ES-I3 (cell line): ENCODE measurements around the gene ZHX3.

Experiments
- H3K36me3 ChIP-seq: 2 replicates; pipeline ENCODE4 v1.6.1; 2013; ENCODE audit warnings: mild to moderate bottlenecking, low read length, control low read depth, moderate library complexity; ENCODE audit not compliant: insufficient read depth
- H3K4me1 ChIP-seq: 2 replicates; pipeline ENCODE4 v1.6.1; 2013; ENCODE audit warnings: mild to moderate bottlenecking, control low read depth, low read length; ENCODE audit not compliant: insufficient read depth
- H3K9ac ChIP-seq: 2 replicates; pipeline ENCODE4 v1.6.1; 2013; ENCODE audit warnings: low read depth, mild to moderate bottlenecking, low read length, moderate library complexity
- H3K9me3 ChIP-seq: 2 replicates; pipeline ENCODE4 v1.6.1; 2013; ENCODE audit warnings: mild to moderate bottlenecking, low read length, moderate library complexity; ENCODE audit not compliant: control insufficient read depth, insufficient read depth

The ZHX3 gene

GRCh38 chr20:41166201-41167117, 151.1 kb downstream of the ZHX3 start:
- H3K9ac ChIP-seq: no peak overlapping the region
- H3K9me3 ChIP-seq: no peaks in the 10 kb centered on the region
- no peaks in the 10 kb centered on the region for H3K4me1 ChIP-seq
- H3K36me3 ChIP-seq: peaks cover 56% of the 10 kb centered on the region

- peaks cover 58% of the 10 kb centered on the region for H3K36me3 ChIP-seq
- no peaks in the 10 kb centered on the region for H3K9me3 ChIP-seq
- H3K4me1 ChIP-seq: no peaks in the 10 kb centered on the region
- no peak overlapping the region for H3K9ac ChIP-seq
These were observed 152.3 kb downstream of the ZHX3 start for GRCh38 chr20:41165001-41165882.

GRCh38 chr20:41163821-41164220, 153.7 kb downstream of the ZHX3 start:
- Histone ChIP-seq H3K9me3 (no peaks in the 10 kb centered on the region), H3K36me3 (peaks cover 50% of the 10 kb centered on the region), H3K9ac (no peak overlapping the region), H3K4me1 (no peaks in the 10 kb centered on the region)

GRCh38 chr20:41162396-41162795, 155.1 kb downstream of the ZHX3 start:
- Histone ChIP-seq H3K4me1 (peaks cover 6% of the 10 kb centered on the region), H3K9me3 (no peaks in the 10 kb centered on the region), H3K36me3 (peaks cover 45% of the 10 kb centered on the region), H3K9ac (no peak overlapping the region)

GRCh38 chr20:41161886-41162285, 155.6 kb downstream of the ZHX3 start:
- no peaks in the 10 kb centered on the region for H3K9me3 ChIP-seq

GRCh38 chr20:41160686-41161085, 156.8 kb downstream of the ZHX3 start:
- Histone ChIP-seq H3K36me3 (peaks cover 31% of the 10 kb centered on the region), H3K9ac (no peak overlapping the region), H3K9me3 (no peaks in the 10 kb centered on the region), H3K4me1 (peaks cover 11% of the 10 kb centered on the region)

More at GRCh38 chr20:41161886-41162285, 155.6 kb downstream of the ZHX3 start:
- Histone ChIP-seq H3K9ac (no peak overlapping the region), H3K36me3 (peaks cover 40% of the 10 kb centered on the region), H3K4me1 (peaks cover 10% of the 10 kb centered on the region)

- Histone ChIP-seq H3K36me3 (peaks cover 20% of the 10 kb centered on the region), H3K4me1 (peaks cover 11% of the 10 kb centered on the region), H3K9ac (no peak overlapping the region), H3K9me3 (no peaks in the 10 kb centered on the region)
These were observed 158.0 kb downstream of the ZHX3 start for GRCh38 chr20:41159547-41159946.

- Histone ChIP-seq H3K9me3 (no peaks in the 10 kb centered on the region), H3K9ac (no peak overlapping the region), H3K36me3 (peaks cover 8% of the 10 kb centered on the region), H3K4me1 (peaks cover 11% of the 10 kb centered on the region)
These were observed 159.4 kb downstream of the ZHX3 start for GRCh38 chr20:41158082-41158625.

GRCh38 chr20:41155261-41155660, 162.3 kb downstream of the ZHX3 start:
- Histone ChIP-seq H3K9me3 (no peaks in the 10 kb centered on the region), H3K9ac (no peak overlapping the region), H3K4me1 (peaks cover 16% of the 10 kb centered on the region), H3K36me3 (no peaks in the 10 kb centered on the region; the same call in none of the 2 replicates)

- Histone ChIP-seq H3K9me3 (no peaks in the 10 kb centered on the region), H3K9ac (no peak overlapping the region), H3K36me3 (no peaks in the 10 kb centered on the region; the same call in none of the 2 replicates), H3K4me1 (peaks cover 16% of the 10 kb centered on the region)
These were observed 162.9 kb downstream of the ZHX3 start for GRCh38 chr20:41154436-41155176.

- no peaks in the 10 kb centered on the region for H3K36me3 ChIP-seq
- H3K9ac ChIP-seq: no peak overlapping the region
- 0 out of 2 replicates have a peak, but pooled peaks cover 10% of the 10 kb centered on the region for H3K4me1 ChIP-seq
These were observed 165.3 kb downstream of the ZHX3 start for GRCh38 chr20:41152108-41152757.

GRCh38 chr20:41151134-41151869, 166.2 kb downstream of the ZHX3 start:
- H3K36me3 ChIP-seq: no peaks in the 10 kb centered on the region

More at GRCh38 chr20:41152108-41152757, 165.3 kb downstream of the ZHX3 start:
- H3K9me3 ChIP-seq: no peaks in the 10 kb centered on the region

GRCh38 chr20:41150664-41151063, 166.9 kb downstream of the ZHX3 start:
- no peaks in the 10 kb centered on the region for H3K9me3 ChIP-seq
- no peaks in the 10 kb centered on the region for H3K36me3 ChIP-seq
- H3K9ac ChIP-seq: no peak overlapping the region
- H3K4me1 ChIP-seq: 0 out of 2 replicates have a peak, but pooled peaks cover 5% of the 10 kb centered on the region

More at GRCh38 chr20:41151134-41151869, 166.2 kb downstream of the ZHX3 start:
- no peak overlapping the region for H3K9ac ChIP-seq
- 0 out of 2 replicates have a peak, but pooled peaks cover 5% of the 10 kb centered on the region for H3K4me1 ChIP-seq
- no peaks in the 10 kb centered on the region for H3K9me3 ChIP-seq
